IMR-90 (cell line): Measurements from ENCODE around the gene PJA1. TPM values are rescaled to one million over a fixed set of nuclear protein-coding genes. Genes with fewer than 3 reads are reported as not detected.

Experiments
- ATAC-seq: fragments of 200-7000 bp; cut with Tn5 transposase; 2 replicates; pipeline ENCODE4 v1.9.1; 2020; ENCODE audit warnings: low read depth, mild to moderate bottlenecking, moderate library complexity
- BruUV-seq: library from RNA; stranded (reverse); fragments of 400-500 nt; replicated peaks from 2 replicates; lab custom pipeline; 2021; lab: Mats Ljungman, UMichigan
- CTCF ChIA-PET: fragments of 300-600 bp; formaldehyde crosslinking; extraction: SDS; loops from one replicate; lab custom pipeline; 2021; ENCODE audit warnings: antibody characterized with exemption; lab: Yijun Ruan, JAX
- POLR2A ChIA-PET: fragments of 300-600 bp; sonication (Branson Sonifier 250); formaldehyde crosslinking; loops from one replicate; lab custom pipeline; 2022; ENCODE audit warnings: antibody characterized with exemption; ENCODE audit not compliant: unreplicated experiment; lab: Charles Lee
- DNase-seq: peaks from one replicate; pipeline ENCODE4 v3.0.0; 2013
- H2AFZ ChIP-seq: replicated peaks from 2 replicates; pipeline ENCODE3; 2013; ENCODE audit warnings: low read length, mild to moderate bottlenecking; ENCODE audit not compliant: poor library complexity
- H2AK5ac ChIP-seq: 2 replicates; pipeline ENCODE4 v1.6.1; 2013; ENCODE audit warnings: low read depth, low read length, inconsistent platforms
- H2AK9ac ChIP-seq: replicated peaks from 2 replicates; pipeline ENCODE3; 2013; ENCODE audit warnings: mild to moderate bottlenecking, low read depth, low read length, moderate library complexity; ENCODE audit not compliant: poor library complexity
- H2BK120ac ChIP-seq: 2 replicates; pipeline ENCODE4 v1.6.1; 2013; ENCODE audit warnings: low read depth, low read length, inconsistent platforms
- H2BK15ac ChIP-seq: 3 replicates; pipeline ENCODE4 v1.6.1; 2013; ENCODE audit warnings: low read depth, low read length, inconsistent platforms
- H2BK20ac ChIP-seq: 2 replicates; pipeline ENCODE4 v1.6.1; 2013; ENCODE audit warnings: low read depth, mild to moderate bottlenecking, inconsistent platforms, low read length, moderate library complexity
- H2BK5ac ChIP-seq: 2 replicates; pipeline ENCODE4 v1.6.1; 2013; ENCODE audit warnings: mild to moderate bottlenecking, low read depth, low read length, inconsistent platforms; ENCODE audit not compliant: poor library complexity, severe bottlenecking
- H3K14ac ChIP-seq: replicated peaks from 2 replicates; pipeline ENCODE4 v1.6.1; 2013; ENCODE audit warnings: low read depth, low read length, inconsistent platforms
- H3K18ac ChIP-seq: 2 replicates; pipeline ENCODE4 v1.6.1; 2013; ENCODE audit warnings: low read depth, low read length, control low read depth
- H3K23ac ChIP-seq: 2 replicates; pipeline ENCODE4 v1.6.1; 2013; ENCODE audit warnings: low read depth, low read length, inconsistent platforms
- H3K27ac ChIP-seq: 2 replicates; pipeline ENCODE4 v1.5.1; 2013; ENCODE audit warnings: mild to moderate bottlenecking, control low read depth, low read length; ENCODE audit not compliant: insufficient read depth
- H3K27me3 ChIP-seq: 2 replicates; pipeline ENCODE4 v1.6.1; 2013; ENCODE audit warnings: low read length; ENCODE audit not compliant: control insufficient read depth, insufficient read depth
- H3K36me3 ChIP-seq: 2 replicates; pipeline ENCODE4 v1.6.1; 2013; ENCODE audit warnings: low read length, mixed read lengths; ENCODE audit not compliant: control insufficient read depth, insufficient read depth
- H3K4ac ChIP-seq: 2 replicates; pipeline ENCODE4 v1.6.1; 2013; ENCODE audit warnings: low read depth, low read length, inconsistent platforms
- H3K4me1 ChIP-seq: 2 replicates; pipeline ENCODE4 v1.6.1; 2013; ENCODE audit warnings: low read length, mixed read lengths; ENCODE audit not compliant: control insufficient read depth, insufficient read depth
- H3K4me2 ChIP-seq: 2 replicates; pipeline ENCODE4 v1.6.1; 2013; ENCODE audit warnings: low read depth, mild to moderate bottlenecking, control low read depth, low read length, moderate library complexity
- H3K4me3 ChIP-seq: 2 replicates; pipeline ENCODE4 v1.5.1; 2013; ENCODE audit warnings: low read depth, mild to moderate bottlenecking, control low read depth, low read length, moderate library complexity; ENCODE audit not compliant: insufficient read depth
- H3K56ac ChIP-seq: 2 replicates; pipeline ENCODE4 v1.6.1; 2013; ENCODE audit warnings: low read length, inconsistent platforms; ENCODE audit not compliant: insufficient read depth; ENCODE audit errors: extremely low read depth
- H3K79me1 ChIP-seq, 2 experiments: 2 replicates each; pipeline ENCODE4 v1.6.1; 2013; ENCODE audit warnings: low read length in 2 of 2, inconsistent platforms in 1 of 2, low read depth in 1 of 2
- H3K9ac ChIP-seq: 2 replicates; pipeline ENCODE4 v1.6.1; 2013; ENCODE audit warnings: low read depth, low read length, control low read depth
- H3K9me1 ChIP-seq: 2 replicates; pipeline ENCODE4 v1.6.1; 2013; ENCODE audit warnings: low read length, inconsistent platforms; ENCODE audit not compliant: insufficient read depth
- H3K9me3 ChIP-seq: 2 replicates; pipeline ENCODE4 v1.6.1; 2013; ENCODE audit warnings: low read length; ENCODE audit not compliant: control insufficient read depth, insufficient read depth
- H4K20me1 ChIP-seq: 2 replicates; pipeline ENCODE4 v1.6.1; 2013; ENCODE audit warnings: low read length, inconsistent platforms; ENCODE audit not compliant: insufficient read depth
- H4K5ac ChIP-seq: 2 replicates; pipeline ENCODE4 v1.6.1; 2013; ENCODE audit warnings: mild to moderate bottlenecking, low read depth, low read length, control low read depth
- H4K8ac ChIP-seq, 2 experiments: 2 replicates each; pipeline ENCODE4 v1.6.1; 2013; ENCODE audit warnings: low read depth in 2 of 2, low read length in 2 of 2, control low read depth in 1 of 2, inconsistent platforms in 1 of 2
- H4K91ac ChIP-seq: 2 replicates; pipeline ENCODE4 v1.6.1; 2013; ENCODE audit warnings: low read depth, low read length, inconsistent platforms; ENCODE audit not compliant: insufficient read depth
- BHLHE40 ChIP-seq: fragments of 150-350 bp; IDR thresholded peaks from 2 replicates; pipeline ENCODE4 v1.6.1; 2016; ENCODE audit warnings: mild to moderate bottlenecking, low read depth, low read length
- CEBPB ChIP-seq: IDR thresholded peaks from 2 replicates; pipeline ENCODE4 v1.6.1; 2012; ENCODE audit warnings: low read depth, low read length, improper control_type of control experiment
- CHD1 ChIP-seq: IDR thresholded peaks from 2 replicates; pipeline ENCODE4 v1.6.1; 2012; ENCODE audit warnings: low read depth, low read length, improper control_type of control experiment
- FOS ChIP-seq: fragments of 150-350 bp; IDR thresholded peaks from 2 replicates; pipeline ENCODE4 v1.6.1; 2016; ENCODE audit warnings: low read depth, low read length
- MAFK ChIP-seq: IDR thresholded peaks from 2 replicates; pipeline ENCODE4 v1.6.1; 2012; ENCODE audit warnings: low read depth, low read length, improper control_type of control experiment
- MAZ ChIP-seq: IDR thresholded peaks from 2 replicates; pipeline ENCODE4 v1.6.1; 2012; ENCODE audit warnings: low read depth, mild to moderate bottlenecking, low read length, improper control_type of control experiment, moderate library complexity, borderline replicate concordance
- MXI1 ChIP-seq: IDR thresholded peaks from 2 replicates; pipeline ENCODE4 v1.6.1; 2012; ENCODE audit warnings: low read depth, mild to moderate bottlenecking, low read length, moderate library complexity, borderline replicate concordance
- NFE2L2 ChIP-seq: fragments of 150-350 bp; IDR thresholded peaks from 2 replicates; pipeline ENCODE4 v1.6.1; 2016; ENCODE audit warnings: low read depth, mild to moderate bottlenecking, low read length
- POLR2A ChIP-seq: IDR thresholded peaks from 2 replicates; pipeline ENCODE4 v1.6.1; 2012; ENCODE audit warnings: mild to moderate bottlenecking, low read depth, low read length
- RAD21 ChIP-seq: IDR thresholded peaks from 2 replicates; pipeline ENCODE4 v1.6.1; 2012; ENCODE audit warnings: low read length, improper control_type of control experiment
- RCOR1 ChIP-seq: IDR thresholded peaks from 2 replicates; pipeline ENCODE4 v1.6.1; 2012; ENCODE audit warnings: mild to moderate bottlenecking, low read length, improper control_type of control experiment; ENCODE audit not compliant: insufficient replicate concordance
- RFX5 ChIP-seq: IDR thresholded peaks from 2 replicates; pipeline ENCODE4 v1.8.0; 2012; ENCODE audit warnings: low read depth, mild to moderate bottlenecking, low read length, moderate library complexity
- SMC3 ChIP-seq: fragments of 150-350 bp; IDR thresholded peaks from 2 replicates; pipeline ENCODE4 v1.6.1; 2016; ENCODE audit warnings: low read depth, mild to moderate bottlenecking, antibody characterized with exemption, low read length, moderate library complexity
- USF2 ChIP-seq: fragments of 150-350 bp; IDR thresholded peaks from 2 replicates; pipeline ENCODE4 v1.6.1; 2017; ENCODE audit warnings: mild to moderate bottlenecking, antibody characterized with exemption, low read length, low read depth
- WGBS, 2 experiments: methylation state at CpG; one replicate each; pipeline versions ENCODE4 v1.1.5 to v1.1.7; 2013; ENCODE audit warnings: missing lambda C conversion rate in 2 of 2; ENCODE audit not compliant: insufficient read length in 1 of 2; ENCODE audit errors: extremely low coverage in 2 of 2; 5-methylcytosine and 5-hydroxymethylcytosine counted together
- dilution Hi-C: fragments of 300-500 bp; cut with HindIII; formaldehyde crosslinking; loops from one replicate; pipeline ENCODE4 v1.14.3; 2018; ENCODE audit warnings: low sequenced_read_pairs; ENCODE audit not compliant: unreplicated experiment
- in situ Hi-C: fragments of 300-500 bp; cut with MboI; formaldehyde crosslinking; loops from 3 replicates; pipeline ENCODE4 v1.14.3; 2019; ENCODE audit warnings: low sequenced_read_pairs, inconsistent platforms, mixed read lengths
- intact Hi-C: fragments of 100-400 bp; cut with micrococcal nuclease; formaldehyde crosslinking; loops from 2 replicates; pipeline ENCODE4 v1.10.0; 2022
- polyA plus RNA-seq, 3 experiments: library from polyadenylated mRNA; depleted of rRNA; stranded (reverse); fragments of >200 nt; gene quantifications; 2 replicates each; pipeline ENCODE4 v1.2.3, GENCODE V29; 2012; ENCODE audit warnings: low replicate concordance in 1 of 3
- total RNA-seq: library from RNA; depleted of rRNA; stranded (reverse); fragments of >200 nt; gene quantifications from 2 replicates; pipeline ENCODE4 v1.2.3, GENCODE V29; 2012
- TF ChIP-seq, protein P1 (sequence below): conservative IDR thresholded peaks from 2 replicates; pipeline ENCODE4 v1.5.1; 2012; ENCODE audit warnings: mild to moderate bottlenecking, low read depth, low read length, improper control_type of control experiment
- TF ChIP-seq, protein P2 (sequence below): fragments of 150-350 bp; IDR thresholded peaks from 2 replicates; pipeline ENCODE4 v1.6.1; 2016; ENCODE audit warnings: low read depth, mild to moderate bottlenecking, low read length, moderate library complexity, borderline replicate concordance

Gene PJA1
- total and polyA plus RNA-seq, 2 of the 4 experiments (the other 2 are of a cell fraction), result 15.1 to 24.4 TPM

GRCh38 chrX:69176053-69176452, 10.8 kb upstream of the PJA1 start:
- no TSS peak for BruUV-seq
- TF ChIP-seq CEBPB (no peak), SMC3 (no peak), POLR2A (no peak), USF2 (no peak), BHLHE40 (no peak), MXI1 (no peak), RAD21 (no peak), RCOR1 (no peak), CHD1 (no peak), NFE2L2 (no peak), FOS (no peak), RFX5 (no peak), MAZ (no peak), MAFK (no peak)
- TF ChIP-seq, protein P1, sequence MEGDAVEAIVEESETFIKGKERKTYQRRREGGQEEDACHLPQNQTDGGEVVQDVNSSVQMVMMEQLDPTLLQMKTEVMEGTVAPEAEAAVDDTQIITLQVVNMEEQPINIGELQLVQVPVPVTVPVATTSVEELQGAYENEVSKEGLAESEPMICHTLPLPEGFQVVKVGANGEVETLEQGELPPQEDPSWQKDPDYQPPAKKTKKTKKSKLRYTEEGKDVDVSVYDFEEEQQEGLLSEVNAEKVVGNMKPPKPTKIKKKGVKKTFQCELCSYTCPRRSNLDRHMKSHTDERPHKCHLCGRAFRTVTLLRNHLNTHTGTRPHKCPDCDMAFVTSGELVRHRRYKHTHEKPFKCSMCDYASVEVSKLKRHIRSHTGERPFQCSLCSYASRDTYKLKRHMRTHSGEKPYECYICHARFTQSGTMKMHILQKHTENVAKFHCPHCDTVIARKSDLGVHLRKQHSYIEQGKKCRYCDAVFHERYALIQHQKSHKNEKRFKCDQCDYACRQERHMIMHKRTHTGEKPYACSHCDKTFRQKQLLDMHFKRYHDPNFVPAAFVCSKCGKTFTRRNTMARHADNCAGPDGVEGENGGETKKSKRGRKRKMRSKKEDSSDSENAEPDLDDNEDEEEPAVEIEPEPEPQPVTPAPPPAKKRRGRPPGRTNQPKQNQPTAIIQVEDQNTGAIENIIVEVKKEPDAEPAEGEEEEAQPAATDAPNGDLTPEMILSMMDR, result no peak
- TF ChIP-seq, protein P2, sequence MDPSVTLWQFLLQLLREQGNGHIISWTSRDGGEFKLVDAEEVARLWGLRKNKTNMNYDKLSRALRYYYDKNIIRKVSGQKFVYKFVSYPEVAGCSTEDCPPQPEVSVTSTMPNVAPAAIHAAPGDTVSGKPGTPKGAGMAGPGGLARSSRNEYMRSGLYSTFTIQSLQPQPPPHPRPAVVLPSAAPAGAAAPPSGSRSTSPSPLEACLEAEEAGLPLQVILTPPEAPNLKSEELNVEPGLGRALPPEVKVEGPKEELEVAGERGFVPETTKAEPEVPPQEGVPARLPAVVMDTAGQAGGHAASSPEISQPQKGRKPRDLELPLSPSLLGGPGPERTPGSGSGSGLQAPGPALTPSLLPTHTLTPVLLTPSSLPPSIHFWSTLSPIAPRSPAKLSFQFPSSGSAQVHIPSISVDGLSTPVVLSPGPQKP, result no peak

More at GRCh38 chrX:69176053-69176452, 10.8 kb upstream of the PJA1 start:
- Histone ChIP-seq H3K4me1 (no peaks in the 10 kb centered on the region), H3K9ac (no peak overlapping the region), H2AFZ (no peak overlapping the region), H4K8ac (no peak overlapping the region), H3K79me1 (no peaks in the 10 kb centered on the region), H3K4me2 (no peak overlapping the region), H3K9me3 (peaks cover 2% of the 10 kb centered on the region), H3K23ac (no peak overlapping the region), H2BK120ac (no peak overlapping the region), H4K5ac (no peak overlapping the region), H2AK9ac (no peak overlapping the region), H3K27ac (no peak overlapping the region), H3K36me3 (no peaks in the 10 kb centered on the region), H2BK5ac (no peak overlapping the region), H3K18ac (no peak overlapping the region), H2BK20ac (no peak overlapping the region), H4K91ac (no peak overlapping the region), H2BK15ac (no peak overlapping the region), H4K20me1 (no peaks in the 10 kb centered on the region), H3K56ac (no peak overlapping the region), H3K14ac (no peak overlapping the region), H2AK5ac (no peak overlapping the region), H3K27me3 (peaks cover 39% of the 10 kb centered on the region), H3K9me1 (no peaks in the 10 kb centered on the region), H3K4me3 (no peak overlapping the region), H3K4ac (no peak overlapping the region)
- ChIA-PET CTCF (no interaction called here), POLR2A (no interaction called here)
- in situ Hi-C loops (no loop called here), dilution Hi-C loops (no loop called here), intact Hi-C loops (no loop called here)
- no peak for ATAC-seq
- DNase-seq, result no peak
- WGBS, 2 experiments, result 57% methylated on average over 1 of the region's 3 CpGs; no CpG with 5 or more reads in 1 of the 2 experiments
